Fibroblast of lung (primary cell): ENCODE data around the gene CBX6.

ENCODE experiments used
- CTCF ChIP-seq, 2 donors: IDR thresholded peaks in 1 of 2; conservative IDR thresholded peaks in 1 of 2; 1 replicate in 1 of 2; 2 replicates in 1 of 2; pipeline ENCODE4 v1.5.1; 2011 to 2012; ENCODE audit warnings: low read length in 2 of 2, control low read depth in 1 of 2, inconsistent platforms in 1 of 2, low read depth in 1 of 2, mild to moderate bottlenecking in 1 of 2
- EZH2 ChIP-seq: IDR thresholded peaks from 2 replicates; pipeline ENCODE4 v1.5.1; 2012; ENCODE audit warnings: low read length, control low read depth, mild to moderate bottlenecking; ENCODE audit errors: missing control alignments

- TF ChIP-seq CTCF (conservative IDR thresholded peaks at IDR 0.05 in 1 of 2, IDR thresholded peaks at IDR 0.05 in 1 of 2; ENCODE audit: low read depth in 1 of 2, low read length in 2 of 2) = no peak
- no peak for TF ChIP-seq EZH2
Measured at GRCh38 chr22:38871360-38872171, 450 bp downstream of the CBX6 start.
